Panc1 (cell line): ENCODE measurements around the gene MYL5.

Experiments
- CTCF ChIP-seq: fragments of 450-650 bp; IDR thresholded peaks from 2 replicates; pipeline ENCODE4 v1.5.1; 2017; ENCODE audit warnings: mild to moderate bottlenecking
- POLR2AphosphoS5 ChIP-seq: IDR thresholded peaks from 2 replicates; pipeline ENCODE4 v1.6.1; 2012; ENCODE audit warnings: mild to moderate bottlenecking, low read depth, low read length, moderate library complexity

- TF ChIP-seq POLR2AphosphoS5: no peak
- no peak for TF ChIP-seq CTCF
Measured at GRCh38 chr4:722851-723360, 48.6 kb downstream of the MYL5 start.
